GM10248 (cell line): ENCODE data around the gene TFE3.

Experiments
- CTCF ChIA-PET: fragments of 300-600 bp; sonication (Branson Sonifier 250); formaldehyde crosslinking; extraction: SDS; loops from one replicate; lab custom pipeline; 2021; ENCODE audit warnings: antibody characterized with exemption; lab: Yijun Ruan, JAX
- POLR2A ChIA-PET: fragments of 350-650 bp; sonication (Branson Sonifier 250); formaldehyde crosslinking; extraction: SDS; loops from one replicate; lab custom pipeline; 2020; ENCODE audit warnings: antibody characterized with exemption; lab: Yijun Ruan, JAX
- DNase-seq: peaks from one replicate; pipeline ENCODE4 v3.0.0; 2012; ENCODE audit errors: extremely low spot score
- TF ChIP-seq, protein P1 (sequence below): IDR thresholded peaks from 2 replicates; pipeline ENCODE4 v1.5.1; 2012; ENCODE audit warnings: mild to moderate bottlenecking, low read depth; ENCODE audit errors: extremely low read depth, missing control alignments, control extremely low read depth

TFE3 gene

DNA sequence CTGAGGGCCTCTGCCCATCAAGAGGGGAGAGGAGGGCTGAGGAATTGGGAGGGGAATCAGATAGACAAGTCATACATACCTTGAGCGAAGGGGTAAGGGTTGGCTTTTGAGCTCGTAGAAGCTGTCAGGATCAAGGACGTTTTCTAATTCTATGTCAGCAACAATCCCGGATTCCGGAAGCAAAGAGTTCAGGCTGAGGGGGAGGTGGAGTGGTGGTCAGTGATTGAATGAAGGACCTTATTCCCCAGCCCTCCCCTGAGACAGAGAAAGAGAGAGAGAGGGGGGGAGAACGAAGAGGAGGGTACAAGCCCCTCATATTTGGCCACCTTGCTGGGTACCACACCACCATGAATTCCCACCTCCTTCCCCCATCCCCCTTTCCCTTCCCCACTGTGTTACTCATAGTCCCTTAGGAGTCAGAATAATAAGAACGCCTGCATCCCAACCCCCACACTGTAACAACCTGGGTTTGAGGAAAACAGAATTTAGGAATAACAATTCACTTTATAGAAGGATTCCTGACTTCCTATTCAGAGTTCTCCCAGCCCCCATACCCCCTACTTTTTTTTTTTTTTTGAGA is 2.7 kb downstream of the TFE3 start:
- ChIA-PET CTCF (no interaction called here), POLR2A (no interaction called here)
- TF ChIP-seq, protein P1, sequence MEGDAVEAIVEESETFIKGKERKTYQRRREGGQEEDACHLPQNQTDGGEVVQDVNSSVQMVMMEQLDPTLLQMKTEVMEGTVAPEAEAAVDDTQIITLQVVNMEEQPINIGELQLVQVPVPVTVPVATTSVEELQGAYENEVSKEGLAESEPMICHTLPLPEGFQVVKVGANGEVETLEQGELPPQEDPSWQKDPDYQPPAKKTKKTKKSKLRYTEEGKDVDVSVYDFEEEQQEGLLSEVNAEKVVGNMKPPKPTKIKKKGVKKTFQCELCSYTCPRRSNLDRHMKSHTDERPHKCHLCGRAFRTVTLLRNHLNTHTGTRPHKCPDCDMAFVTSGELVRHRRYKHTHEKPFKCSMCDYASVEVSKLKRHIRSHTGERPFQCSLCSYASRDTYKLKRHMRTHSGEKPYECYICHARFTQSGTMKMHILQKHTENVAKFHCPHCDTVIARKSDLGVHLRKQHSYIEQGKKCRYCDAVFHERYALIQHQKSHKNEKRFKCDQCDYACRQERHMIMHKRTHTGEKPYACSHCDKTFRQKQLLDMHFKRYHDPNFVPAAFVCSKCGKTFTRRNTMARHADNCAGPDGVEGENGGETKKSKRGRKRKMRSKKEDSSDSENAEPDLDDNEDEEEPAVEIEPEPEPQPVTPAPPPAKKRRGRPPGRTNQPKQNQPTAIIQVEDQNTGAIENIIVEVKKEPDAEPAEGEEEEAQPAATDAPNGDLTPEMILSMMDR, result no peak
- no peak for DNase-seq

DNA sequence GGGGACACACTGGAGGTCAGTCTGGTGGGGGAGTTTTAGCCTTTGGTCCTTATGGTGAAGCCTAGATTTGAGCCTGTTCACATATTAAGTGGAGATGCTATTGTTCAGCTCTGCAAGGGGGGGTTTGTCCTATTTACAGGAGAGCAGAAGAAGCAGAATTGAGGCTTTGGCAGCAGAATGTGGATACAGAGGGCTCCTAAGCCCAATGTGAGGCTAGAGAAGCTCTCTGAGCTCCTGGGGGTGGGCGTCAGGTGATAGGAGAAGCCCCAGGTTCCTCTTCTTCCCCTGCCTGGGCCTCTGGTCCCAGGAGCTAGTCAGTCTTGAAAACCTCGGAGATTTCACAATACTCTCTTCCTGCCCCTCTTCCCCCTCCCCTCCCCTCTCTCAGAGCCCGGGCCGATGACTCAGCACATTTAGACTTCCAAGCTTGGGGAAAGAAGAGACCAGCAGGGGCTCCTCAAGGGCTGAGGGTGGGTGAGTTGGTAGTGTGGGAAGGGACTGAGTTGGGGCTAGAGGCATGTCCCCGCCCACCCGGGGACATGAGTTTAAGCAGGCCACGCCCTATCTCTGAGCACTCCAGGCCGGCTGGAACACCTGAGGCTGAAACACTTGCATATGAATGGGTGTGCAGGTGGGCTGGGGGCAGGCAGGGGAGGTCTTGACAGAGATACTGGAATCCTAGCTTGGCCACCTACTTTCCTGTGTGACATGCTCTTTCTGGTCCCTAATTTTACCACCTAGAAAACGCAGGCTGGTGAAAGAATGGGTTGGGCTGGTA is 3.4 kb downstream of the TFE3 start:
- ChIA-PET POLR2A (no interaction called here), CTCF (no interaction called here)
- TF ChIP-seq, protein P1, result no peak
- no peak for DNase-seq

DNA sequence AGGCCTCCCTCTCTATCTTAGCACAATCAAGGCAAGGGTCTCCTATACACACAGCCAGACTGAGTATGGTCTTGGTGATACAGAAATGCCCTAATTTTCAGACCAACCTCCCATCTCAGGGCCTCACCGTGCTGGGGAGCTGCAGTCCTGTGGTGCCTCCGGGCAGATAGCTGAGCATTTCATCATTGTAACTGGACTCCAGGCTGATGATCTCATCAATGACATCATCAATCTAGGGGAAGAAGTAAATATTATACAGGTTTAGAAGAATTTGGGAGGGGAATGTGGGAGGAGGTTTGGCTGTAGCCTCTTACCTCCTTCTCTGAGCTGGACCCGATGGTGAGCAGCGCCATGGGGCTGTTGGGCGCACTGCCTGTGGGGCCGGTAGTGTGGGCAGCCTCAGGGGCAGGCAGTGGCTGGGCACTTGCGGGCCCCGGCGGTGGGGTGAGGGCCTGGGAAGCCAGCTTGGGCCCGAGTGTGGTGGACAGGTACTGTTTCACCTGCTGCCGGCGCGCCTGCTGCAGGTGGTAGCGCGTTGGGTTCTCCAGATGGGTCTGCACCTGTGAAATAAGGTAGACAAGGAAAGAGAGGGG is 5.2 kb downstream of the TFE3 start:
- ChIA-PET POLR2A (no interaction called here), CTCF (no interaction called here)
- DNase-seq, result no peak
- TF ChIP-seq, protein P1, result no peak

DNA sequence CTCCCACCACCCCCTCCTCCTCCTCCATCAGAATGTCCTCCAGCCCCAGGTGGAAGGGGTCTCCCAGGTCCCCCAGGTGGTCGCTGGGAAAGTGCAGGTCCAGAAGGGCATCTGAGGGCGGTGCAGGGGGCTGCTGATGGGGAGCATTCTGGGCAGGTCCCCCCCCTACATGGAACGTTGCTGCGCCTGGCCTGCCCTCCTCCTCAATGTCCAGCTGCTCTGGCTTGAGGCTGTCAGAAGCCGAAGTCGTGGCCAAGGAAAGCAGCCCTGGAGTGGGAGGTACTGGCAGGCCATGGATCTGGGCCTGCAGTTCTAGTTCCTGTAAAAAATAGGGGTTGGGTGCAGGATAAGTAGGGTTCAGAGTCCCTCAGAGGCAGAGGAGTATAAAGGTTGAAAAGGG is 12.9 kb downstream of the TFE3 start:
- ChIA-PET POLR2A (no interaction called here), CTCF (interaction anchor here (1.2 kb wide), 1 partner anchor 13 kb away, joined by 4 read pairs; the partner anchor contains the start of gene TFE3)
- no peak for DNase-seq
- TF ChIP-seq, protein P1, result no peak

DNA sequence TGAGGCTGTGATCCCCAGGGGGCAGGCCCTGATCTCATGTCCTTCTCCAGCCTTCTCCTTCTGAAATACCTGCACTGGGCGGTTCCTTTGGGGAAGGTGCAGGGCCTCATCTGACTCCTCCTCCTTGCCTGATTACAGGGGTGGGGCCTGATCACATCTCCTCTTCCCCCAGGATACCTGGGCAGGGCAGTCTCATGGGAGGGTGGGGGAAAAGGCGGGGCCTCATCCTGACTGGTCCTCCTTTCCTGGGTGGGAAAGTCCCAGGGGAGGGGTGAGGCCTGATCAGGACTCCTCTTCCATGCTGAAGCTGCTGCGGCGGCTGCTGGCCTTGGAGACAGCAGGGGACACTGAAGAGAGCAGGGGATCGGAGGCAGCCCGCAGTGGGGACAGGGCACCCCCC is 13.3 kb downstream of the TFE3 start:
- POLR2A ChIA-PET, result no interaction called here
- TF ChIP-seq, protein P1, result no peak
- CTCF ChIA-PET, result interaction anchor here (1.2 kb wide), 1 partner anchor 13 kb away, joined by 4 read pairs; the partner anchor contains the start of gene TFE3
- no peak for DNase-seq

DNA sequence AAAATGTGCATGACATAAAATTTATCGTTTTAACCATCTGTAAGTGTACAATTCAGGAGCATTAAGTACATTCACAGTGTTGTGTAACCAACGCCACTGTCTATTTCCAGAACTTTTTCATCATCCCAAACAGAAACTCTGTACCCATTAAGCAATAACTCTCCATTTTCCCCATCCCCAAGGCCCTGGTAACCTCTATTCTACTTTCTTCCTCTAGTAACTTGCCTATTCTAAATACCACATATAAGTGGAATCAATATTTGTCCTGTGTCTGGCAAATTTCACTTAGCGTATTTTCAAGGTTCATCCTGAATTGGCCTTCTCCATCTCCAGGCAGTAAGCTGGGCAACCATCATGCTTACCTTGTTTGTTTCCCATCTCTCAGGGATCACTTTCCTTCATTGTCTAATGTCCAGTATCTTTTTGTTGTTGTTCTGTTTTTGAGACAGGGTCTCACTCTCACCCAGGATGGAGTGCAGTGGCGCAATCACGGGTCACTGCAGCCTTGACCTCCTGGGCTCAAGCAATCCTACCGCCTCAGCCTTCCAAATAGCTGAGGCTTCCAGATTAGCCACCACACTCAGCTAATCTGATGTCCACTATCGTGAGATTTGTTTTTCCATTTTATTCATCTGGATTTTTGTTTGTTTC is 23.4 kb downstream of the TFE3 start:
- ChIA-PET CTCF (no interaction called here), POLR2A (no interaction called here)
- TF ChIP-seq, protein P1, result no peak
- no peak for DNase-seq
